ENCODE results near the gene PRR12. TPM values are rescaled to one million over a fixed set of nuclear protein-coding genes. Genes with fewer than 3 reads are reported as not detected.

PRR12 gene
- total RNA-seq, 5 donors from 2014 or later (not counting 1 experiment from before 2014, with no cell fraction given), result 50.8 to 81.7 (median 78.8) TPM

GRCh38 chr19:49605605-49606004 lies 14.6 kb downstream of the PRR12 start:
- peaks cover 14 to 68% of the 10 kb centered on the region in 2 donors for H3K36me3 ChIP-seq (ENCODE audit: control insufficient read depth in 2 of 2, extremely low read depth in 1 of 2, insufficient read depth in 1 of 2, low read length in 1 of 2)

GRCh38 chr19:49609499-49610092 lies 18.6 kb downstream of the PRR12 start:
- no peak for ATAC-seq (replicated peaks in 1 of 4)
- no peaks in the 10 kb centered on the region for H3K27me3 Mint-ChIP-seq

More at GRCh38 chr19:49605605-49606004, 14.6 kb downstream of the PRR12 start:
- H3K9me3 Mint-ChIP-seq, result no peaks in the 10 kb centered on the region
- H3K36me3 Mint-ChIP-seq, result peaks cover 15% of the 10 kb centered on the region
- Histone ChIP-seq H3K9me3 (no peaks in the 10 kb centered on the region), H3K4me1 (ENCODE audit: control insufficient read depth in 1 of 2, extremely low read depth in 1 of 2, insufficient read depth in 2 of 2, low read length in 2 of 2) (peaks cover 0 to 20% of the 10 kb centered on the region in 2 experiments), H3K4me3 (ENCODE audit: control insufficient read depth in 1 of 2, extremely low read depth in 1 of 2, low read length in 1 of 2) (no peak overlapping the region), H3K27ac (ENCODE audit: low read length) (no peak overlapping the region), H3K27me3 (replicated peaks in 1 of 2; ENCODE audit: control insufficient read depth in 2 of 2, extremely low read depth in 1 of 2, insufficient read depth in 2 of 2, low read length in 1 of 2) (no peaks in the 10 kb centered on the region)
- no peak for DNase-seq
- H3K4me1 Mint-ChIP-seq, result peaks cover 21 to 29% (median 24%) of the 10 kb centered on the region in 3 donors
- WGBS (ENCODE audit: insufficient coverage), result 84% methylated on average over 6 of the region's 7 CpGs
- ATAC-seq (replicated peaks in 1 of 4), result no peak
- H3K27me3 Mint-ChIP-seq, result no peaks in the 10 kb centered on the region
- ChIA-PET CTCF (no interaction called here), POLR2A (interaction anchor here in 1 of 2 donors (0.6 kb wide), 1 partner anchor 30 kb away, joined by 3 read pairs; no protein-coding TSS in a partner anchor)
- no peak overlapping the region for H3K4me3 Mint-ChIP-seq
- peak overlapping the region in 1 of 2 donors; percentile 11 for H3K27ac Mint-ChIP-seq

GRCh38 chr19:49613374-49613773 lies 22.4 kb downstream of the PRR12 start:
- Mint-ChIP-seq H3K4me3 (no peak overlapping the region), H3K9me3 (no peaks in the 10 kb centered on the region), H3K36me3 (peaks cover 35% of the 10 kb centered on the region), H3K27ac (peak overlapping the region in 1 of 2 donors; percentile 66), H3K4me1 (peaks cover 19 to 20% (median 20%) of the 10 kb centered on the region in 3 donors), H3K27me3 (no peaks in the 10 kb centered on the region)
- no peak overlapping the region for H3K4me3 ChIP-seq (ENCODE audit: control insufficient read depth in 1 of 2, extremely low read depth in 1 of 2, low read length in 1 of 2)
- H3K9me3 ChIP-seq, result no peaks in the 10 kb centered on the region
- POLR2A ChIA-PET, result no interaction called here
- no peak overlapping the region for H3K27ac ChIP-seq (ENCODE audit: low read length)
- H3K27me3 ChIP-seq (replicated peaks in 1 of 2; ENCODE audit: control insufficient read depth in 2 of 2, extremely low read depth in 1 of 2, insufficient read depth in 2 of 2, low read length in 1 of 2), result no peaks in the 10 kb centered on the region
- DNase-seq (no peak), ATAC-seq (replicated peaks in 1 of 4) (no peak)
- peaks cover 50 to 72% of the 10 kb centered on the region in 2 donors for H3K36me3 ChIP-seq (ENCODE audit: control insufficient read depth in 2 of 2, extremely low read depth in 1 of 2, insufficient read depth in 1 of 2, low read length in 1 of 2)
- 84% methylated on average over 4 of the region's 4 CpGs for WGBS (ENCODE audit: insufficient coverage)
- H3K4me1 ChIP-seq (ENCODE audit: control insufficient read depth in 1 of 2, extremely low read depth in 1 of 2, insufficient read depth in 2 of 2, low read length in 2 of 2), result peaks cover 0 to 28% of the 10 kb centered on the region in 2 experiments
- CTCF ChIA-PET, result no interaction called here

More at GRCh38 chr19:49609499-49610092, 18.6 kb downstream of the PRR12 start:
- ChIA-PET CTCF (no interaction called here), POLR2A (no interaction called here)
- peaks cover 24 to 29% (median 25%) of the 10 kb centered on the region in 3 donors for H3K4me1 Mint-ChIP-seq
- H3K4me1 ChIP-seq (ENCODE audit: control insufficient read depth in 1 of 2, extremely low read depth in 1 of 2, insufficient read depth in 2 of 2, low read length in 2 of 2), result peaks cover 0 to 35% of the 10 kb centered on the region in 2 experiments
- no peaks in the 10 kb centered on the region for H3K27me3 ChIP-seq (replicated peaks in 1 of 2; ENCODE audit: control insufficient read depth in 2 of 2, extremely low read depth in 1 of 2, insufficient read depth in 2 of 2, low read length in 1 of 2)
- H3K27ac Mint-ChIP-seq, result no peak overlapping the region
- peaks cover 18 to 54% of the 10 kb centered on the region in 2 donors for H3K36me3 ChIP-seq (ENCODE audit: control insufficient read depth in 2 of 2, extremely low read depth in 1 of 2, insufficient read depth in 1 of 2, low read length in 1 of 2)
- no peaks in the 10 kb centered on the region for H3K9me3 ChIP-seq
- DNase-seq, result no peak
- no peak overlapping the region for H3K27ac ChIP-seq (ENCODE audit: low read length)
- H3K4me3 ChIP-seq (ENCODE audit: control insufficient read depth in 1 of 2, extremely low read depth in 1 of 2, low read length in 1 of 2), result no peak overlapping the region
- H3K9me3 Mint-ChIP-seq, result no peaks in the 10 kb centered on the region
- peaks cover 11% of the 10 kb centered on the region for H3K36me3 Mint-ChIP-seq
- no peak overlapping the region for H3K4me3 Mint-ChIP-seq
- 93% methylated on average over 3 of the region's 12 CpGs for WGBS (ENCODE audit: insufficient coverage)

- WGBS (ENCODE audit: insufficient coverage), result 62% methylated on average over 12 of the region's 19 CpGs
- Mint-ChIP-seq H3K4me3 (peak overlapping the region in 1 of 3 donors; percentile 42), H3K27ac (peak overlapping the region; percentile 83 to 86), H3K4me1 (peaks cover 19 to 23% (median 19%) of the 10 kb centered on the region in 3 donors), H3K9me3 (no peaks in the 10 kb centered on the region), H3K27me3 (no peaks in the 10 kb centered on the region), H3K36me3 (peaks cover 40% of the 10 kb centered on the region)
- Histone ChIP-seq H3K36me3 (ENCODE audit: control insufficient read depth in 2 of 2, extremely low read depth in 1 of 2, insufficient read depth in 1 of 2, low read length in 1 of 2) (peaks cover 45 to 64% of the 10 kb centered on the region in 2 donors), H3K4me1 (ENCODE audit: control insufficient read depth in 1 of 2, extremely low read depth in 1 of 2, insufficient read depth in 2 of 2, low read length in 2 of 2) (peaks cover 0 to 26% of the 10 kb centered on the region in 2 experiments), H3K4me3 (ENCODE audit: control insufficient read depth in 1 of 2, extremely low read depth in 1 of 2, low read length in 1 of 2) (no peak overlapping the region), H3K9me3 (no peaks in the 10 kb centered on the region), H3K27ac (ENCODE audit: low read length) (peak overlapping the region; percentile 1), H3K27me3 (replicated peaks in 1 of 2; ENCODE audit: control insufficient read depth in 2 of 2, extremely low read depth in 1 of 2, insufficient read depth in 2 of 2, low read length in 1 of 2) (no peaks in the 10 kb centered on the region)
- DNase-seq (no peak), ATAC-seq (replicated peaks in 1 of 4) (peak in 1 of 4 experiments; percentile 40)
- ChIA-PET POLR2A (no interaction called here), CTCF (no interaction called here)
These were observed 23.3 kb downstream of the PRR12 start for GRCh38 chr19:49614096-49614833.

GRCh38 chr19:49615861-49616260 lies 24.9 kb downstream of the PRR12 start:
- peaks cover 43% of the 10 kb centered on the region for H3K36me3 Mint-ChIP-seq
- Histone ChIP-seq H3K4me1 (ENCODE audit: control insufficient read depth in 1 of 2, extremely low read depth in 1 of 2, insufficient read depth in 2 of 2, low read length in 2 of 2) (peaks cover 0 to 31% of the 10 kb centered on the region in 2 experiments), H3K9me3 (no peaks in the 10 kb centered on the region), H3K36me3 (ENCODE audit: control insufficient read depth in 2 of 2, extremely low read depth in 1 of 2, insufficient read depth in 1 of 2, low read length in 1 of 2) (peaks cover 52 to 66% of the 10 kb centered on the region in 2 donors), H3K4me3 (ENCODE audit: control insufficient read depth in 1 of 2, extremely low read depth in 1 of 2, low read length in 1 of 2) (no peak overlapping the region), H3K27ac (ENCODE audit: low read length) (no peak overlapping the region), H3K27me3 (replicated peaks in 1 of 2; ENCODE audit: control insufficient read depth in 2 of 2, extremely low read depth in 1 of 2, insufficient read depth in 2 of 2, low read length in 1 of 2) (no peaks in the 10 kb centered on the region)
- H3K4me1 Mint-ChIP-seq, result peaks cover 16 to 17% (median 16%) of the 10 kb centered on the region in 3 donors
- ChIA-PET CTCF (no interaction called here), POLR2A (no interaction called here)
- no peaks in the 10 kb centered on the region for H3K9me3 Mint-ChIP-seq
- 95% methylated on average over 10 of the region's 23 CpGs for WGBS (ENCODE audit: insufficient coverage)
- H3K27ac Mint-ChIP-seq, result no peak overlapping the region
- no peaks in the 10 kb centered on the region for H3K27me3 Mint-ChIP-seq
- ATAC-seq (replicated peaks in 1 of 4), result no peak
- no peak overlapping the region for H3K4me3 Mint-ChIP-seq
- DNase-seq, result no peak

GRCh38 chr19:49616532-49616931 lies 25.6 kb downstream of the PRR12 start:
- H3K27ac Mint-ChIP-seq, result no peak overlapping the region

More at GRCh38 chr19:49616532-49616931, 25.6 kb downstream of the PRR12 start:
- Mint-ChIP-seq H3K4me3 (no peak overlapping the region), H3K9me3 (no peaks in the 10 kb centered on the region), H3K36me3 (peaks cover 43% of the 10 kb centered on the region), H3K4me1 (peaks cover 16 to 17% (median 16%) of the 10 kb centered on the region in 3 donors), H3K27me3 (no peaks in the 10 kb centered on the region)
- ATAC-seq (replicated peaks in 1 of 4), result no peak
- Histone ChIP-seq H3K4me3 (ENCODE audit: control insufficient read depth in 1 of 2, extremely low read depth in 1 of 2, low read length in 1 of 2) (no peak overlapping the region), H3K9me3 (no peaks in the 10 kb centered on the region), H3K36me3 (ENCODE audit: control insufficient read depth in 2 of 2, extremely low read depth in 1 of 2, insufficient read depth in 1 of 2, low read length in 1 of 2) (peaks cover 52 to 67% of the 10 kb centered on the region in 2 donors), H3K27me3 (replicated peaks in 1 of 2; ENCODE audit: control insufficient read depth in 2 of 2, extremely low read depth in 1 of 2, insufficient read depth in 2 of 2, low read length in 1 of 2) (no peaks in the 10 kb centered on the region), H3K4me1 (ENCODE audit: control insufficient read depth in 1 of 2, extremely low read depth in 1 of 2, insufficient read depth in 2 of 2, low read length in 2 of 2) (peaks cover 0 to 31% of the 10 kb centered on the region in 2 experiments), H3K27ac (ENCODE audit: low read length) (no peak overlapping the region)
- CTCF ChIA-PET, result interaction anchor here in 1 of 2 donors (0.6 to 1.2 kb wide), 2 partner anchors 24 to 63 kb away, joined by 3 to 6 read pairs; partner anchors contain the start of gene RRAS
- POLR2A ChIA-PET, result interaction anchor here in 1 of 2 donors (0.5 kb wide), 1 partner anchor 188 kb away, joined by 5 read pairs; no protein-coding TSS in a partner anchor
- WGBS (ENCODE audit: insufficient coverage), result 100% methylated on average over 7 of the region's 7 CpGs
- DNase-seq, result no peak
